Measurements from ENCODE around the gene TIMP4.

- TF ChIP-seq CTCF (conservative IDR thresholded peaks at IDR 0.05; ENCODE audit: low read length) (no peak), EZH2phosphoT487 (IDR thresholded peaks at IDR 0.05; ENCODE audit: borderline replicate concordance) (no peak)
These were observed 36.5 kb upstream of the TIMP4 start for GRCh38 chr3:12195231-12195630.

All from Loucy (cell line).